Caki2 (cell line): ENCODE measurements around the gene EEF2K. TPM values are rescaled to one million over a fixed set of nuclear protein-coding genes. Genes with fewer than 3 reads are reported as not detected.

Source experiments
- DNase-seq: peaks from one replicate; pipeline ENCODE4 v3.0.0-alpha.2; 2015; ENCODE audit warnings: low read depth
- in situ Hi-C: cut with HindIII; loops from 2 replicates; pipeline ENCODE4 v1.10.0; 2016; ENCODE audit warnings: low sequenced_read_pairs, low pct_unique_long_range_greater_than_20kb, mixed read lengths
- total RNA-seq: library from RNA; depleted of rRNA; stranded (reverse); fragments of >200 nt; shearing (Covaris generic); gene quantifications from 2 replicates; pipeline ENCODE4 v1.2.3, GENCODE V29; 2014; ENCODE audit warnings: low replicate concordance

The EEF2K gene
- total RNA-seq, 1 experiment from 2014 or later = 16.2 TPM

DNA sequence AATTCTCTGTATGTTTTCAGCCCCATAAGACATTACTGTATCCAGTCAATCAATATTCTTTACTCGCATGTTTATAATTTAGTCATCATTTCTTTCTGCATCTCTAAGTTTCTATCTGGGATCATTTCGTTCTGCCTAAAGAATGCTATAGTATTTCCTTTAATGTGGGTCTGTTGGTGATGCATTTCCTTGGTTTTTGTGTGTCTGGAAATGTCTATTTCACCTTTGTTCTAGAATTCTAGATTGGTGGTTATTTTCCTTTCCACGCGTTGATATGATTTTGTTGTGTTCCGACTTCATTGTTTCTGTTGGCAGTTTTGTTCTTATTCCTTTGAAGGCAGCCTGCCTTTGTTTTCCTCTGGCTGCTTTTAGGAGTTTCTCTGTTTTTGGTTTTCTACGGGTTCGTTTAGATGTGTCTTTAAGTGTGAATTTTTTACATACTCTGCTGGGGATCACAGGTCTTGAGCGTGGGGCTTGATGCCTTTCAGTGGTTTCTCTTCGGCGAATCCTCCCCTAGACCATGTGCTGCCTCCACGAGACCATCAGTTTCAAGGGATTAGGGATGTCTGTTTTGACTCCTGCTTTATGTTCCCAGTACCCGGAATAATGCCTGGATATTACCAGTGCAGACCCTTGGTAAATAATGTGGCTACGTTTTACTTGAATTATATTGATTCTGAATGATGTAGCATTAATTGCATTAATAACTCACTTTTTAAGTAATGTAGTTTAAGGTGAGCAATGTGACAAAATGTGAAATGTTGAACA, 114.7 kb downstream of the EEF2K start:
- in situ Hi-C loops = no loop called here
- no peak for DNase-seq

DNA sequence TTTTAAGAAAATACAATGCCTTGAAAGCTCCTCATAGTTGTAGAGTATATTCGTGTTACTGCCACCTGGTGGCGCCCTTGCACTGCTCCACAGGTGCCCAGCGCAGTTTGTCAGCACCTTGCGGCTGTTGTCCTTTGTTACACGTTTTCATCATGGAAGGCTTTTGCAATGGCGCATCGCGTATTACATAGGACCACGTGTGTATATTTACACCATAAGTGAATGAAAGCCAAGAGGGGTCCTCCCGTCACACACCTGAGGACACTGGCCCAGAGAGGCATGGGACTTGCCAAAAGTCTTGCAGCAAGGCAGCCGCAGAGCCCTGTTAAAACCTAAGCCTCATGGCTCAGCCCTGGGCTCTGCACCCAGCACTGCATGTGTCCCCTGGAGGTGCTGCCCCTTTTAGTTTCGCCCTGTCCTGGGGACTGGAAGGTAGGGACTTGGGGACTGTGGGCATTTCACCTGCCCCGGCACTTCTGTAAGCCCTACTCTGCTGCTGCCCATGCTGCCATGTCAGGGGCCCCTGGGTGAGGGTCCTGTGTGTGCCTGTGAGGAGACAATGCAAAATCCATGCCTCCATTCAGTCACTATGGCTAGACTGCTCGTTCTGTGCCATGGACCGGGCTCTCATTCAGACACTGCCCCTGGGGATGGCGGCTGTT, 115.4 kb downstream of the EEF2K start:
- DNase-seq = peak; percentile 59
- in situ Hi-C loops = no loop called here

- in situ Hi-C loops = no loop called here
Observed at GRCh38 chr16:22322021-22322471, 116.0 kb downstream of the EEF2K start.

GRCh38 chr16:22322741-22323140, 116.7 kb downstream of the EEF2K start:
- no peak for DNase-seq
- in situ Hi-C loops = no loop called here

More at GRCh38 chr16:22322021-22322471, 116.0 kb downstream of the EEF2K start:
- no peak for DNase-seq

DNA sequence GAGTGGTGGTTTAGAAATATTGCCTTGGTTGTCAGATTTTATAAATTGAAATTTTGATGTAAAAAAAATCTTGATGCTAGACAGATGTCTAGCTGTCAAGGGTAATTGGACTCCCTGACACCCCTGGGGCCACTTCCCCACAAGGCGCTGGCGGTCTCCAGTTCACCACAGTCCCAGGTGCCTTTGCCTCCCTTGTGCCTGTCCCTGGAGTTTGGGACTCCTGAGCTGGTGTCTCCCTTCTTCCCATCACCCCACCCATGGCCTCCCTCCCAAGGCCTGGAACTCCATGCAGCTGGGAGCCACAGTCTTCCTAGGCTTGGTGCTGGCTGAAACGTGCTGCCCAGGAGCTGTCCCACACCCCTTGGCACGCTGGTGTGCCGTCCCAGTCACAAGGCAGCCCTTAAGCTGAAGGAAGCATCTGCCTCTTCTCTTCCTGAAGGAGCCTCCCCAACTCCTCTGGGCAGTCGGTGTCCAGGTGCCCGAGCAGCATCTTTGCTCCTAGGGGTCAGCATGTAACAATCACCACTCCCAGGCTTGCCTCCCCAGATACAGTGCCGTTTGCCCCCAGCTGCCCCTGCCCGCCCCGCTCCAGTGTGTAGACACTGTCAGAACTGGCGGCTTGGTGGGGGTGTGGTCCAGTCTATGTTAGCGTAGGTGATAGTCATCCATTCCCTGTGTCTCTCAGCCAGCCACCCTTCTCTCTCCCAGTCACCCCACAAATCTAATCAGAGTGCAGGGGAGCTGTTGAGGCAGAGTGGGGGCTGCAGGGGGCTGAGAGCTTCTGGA, 117.3 kb downstream of the EEF2K start:
- no peak for DNase-seq
- in situ Hi-C loops = no loop called here

- DNase-seq = no peak
- in situ Hi-C loops = no loop called here
Observed at GRCh38 chr16:22323959-22324786, 118.1 kb downstream of the EEF2K start.

GRCh38 chr16:22324787-22325597, 118.9 kb downstream of the EEF2K start:
- no peak for DNase-seq
- in situ Hi-C loops = no loop called here

DNA sequence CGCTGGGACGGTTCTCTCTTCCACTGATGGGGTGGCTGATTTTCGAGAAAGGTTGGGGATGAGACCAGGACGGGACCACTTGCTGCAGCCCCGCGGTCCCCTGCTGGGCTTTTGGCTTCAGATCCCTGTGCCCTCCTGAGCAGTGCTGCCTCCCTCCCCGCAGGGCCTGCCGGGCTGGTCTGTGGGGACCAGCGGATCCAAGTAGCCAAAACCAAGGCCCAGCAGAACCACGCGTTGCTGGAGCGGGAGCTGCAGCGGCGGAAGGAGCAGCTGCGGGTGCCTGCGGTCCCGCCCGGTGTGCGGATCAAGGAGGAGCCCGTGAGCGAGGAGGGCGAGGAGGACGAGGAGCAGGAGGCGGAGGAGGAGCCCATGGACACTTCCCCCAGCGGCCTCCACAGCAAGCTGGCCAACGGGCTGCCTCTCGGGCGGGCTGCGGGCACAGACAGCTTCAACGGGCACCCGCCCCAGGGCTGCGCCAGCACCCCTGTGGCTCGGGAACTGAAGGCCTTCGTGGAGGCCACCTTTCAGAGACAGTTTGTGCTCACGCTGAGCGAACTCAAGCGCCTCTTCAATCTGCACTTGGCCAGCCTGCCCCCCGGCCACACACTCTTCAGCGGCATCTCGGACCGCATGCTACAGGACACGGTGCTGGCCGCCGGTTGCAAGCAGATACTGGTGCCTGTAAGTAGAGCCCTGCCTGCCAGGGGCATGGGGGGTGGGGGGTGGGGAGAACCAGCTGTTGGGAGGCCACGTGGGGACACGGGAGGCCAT, 119.7 kb downstream of the EEF2K start:
- no peak for DNase-seq
- in situ Hi-C loops = no loop called here

GRCh38 chr16:22326369-22326652, 120.2 kb downstream of the EEF2K start:
- DNase-seq = no peak
- in situ Hi-C loops = no loop called here

GRCh38 chr16:22326771-22327445, 120.8 kb downstream of the EEF2K start:
- in situ Hi-C loops = no loop called here

GRCh38 chr16:22327446-22327775, 121.3 kb downstream of the EEF2K start:
- DNase-seq = no peak
- in situ Hi-C loops = no loop called here

More at GRCh38 chr16:22326771-22327445, 120.8 kb downstream of the EEF2K start:
- no peak for DNase-seq

DNA sequence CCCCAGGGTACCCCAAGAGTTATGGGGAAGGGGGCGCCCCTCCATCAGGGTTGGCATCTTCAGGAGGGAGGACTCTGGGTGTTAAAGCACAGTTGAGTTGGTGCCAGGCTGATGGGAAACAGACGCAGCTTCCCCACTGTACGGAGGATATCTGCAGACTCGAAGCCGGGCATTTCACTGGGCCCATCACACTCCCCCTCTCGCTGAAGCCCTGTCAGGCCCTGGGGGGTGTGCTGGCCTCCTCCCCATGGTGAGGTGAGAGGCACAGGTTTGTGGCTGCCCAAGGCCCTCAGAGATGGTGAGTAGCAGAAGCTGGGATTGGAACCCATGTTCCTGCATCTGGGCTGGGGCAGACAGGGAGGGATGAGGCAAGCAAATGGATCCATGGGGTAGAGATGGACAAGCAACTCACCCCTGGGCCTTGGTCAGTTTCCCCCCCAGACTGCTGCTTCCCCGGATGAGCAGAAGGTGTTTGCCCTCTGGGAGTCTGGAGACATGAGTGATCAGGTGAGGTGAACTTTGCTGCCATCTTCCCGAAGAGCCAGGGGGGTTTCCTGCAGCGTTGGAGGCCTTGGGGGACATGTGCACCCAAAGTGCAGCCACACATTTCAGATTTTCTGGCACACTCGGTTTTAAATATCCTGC, 122.1 kb downstream of the EEF2K start:
- in situ Hi-C loops = no loop called here
- no peak for DNase-seq

DNA sequence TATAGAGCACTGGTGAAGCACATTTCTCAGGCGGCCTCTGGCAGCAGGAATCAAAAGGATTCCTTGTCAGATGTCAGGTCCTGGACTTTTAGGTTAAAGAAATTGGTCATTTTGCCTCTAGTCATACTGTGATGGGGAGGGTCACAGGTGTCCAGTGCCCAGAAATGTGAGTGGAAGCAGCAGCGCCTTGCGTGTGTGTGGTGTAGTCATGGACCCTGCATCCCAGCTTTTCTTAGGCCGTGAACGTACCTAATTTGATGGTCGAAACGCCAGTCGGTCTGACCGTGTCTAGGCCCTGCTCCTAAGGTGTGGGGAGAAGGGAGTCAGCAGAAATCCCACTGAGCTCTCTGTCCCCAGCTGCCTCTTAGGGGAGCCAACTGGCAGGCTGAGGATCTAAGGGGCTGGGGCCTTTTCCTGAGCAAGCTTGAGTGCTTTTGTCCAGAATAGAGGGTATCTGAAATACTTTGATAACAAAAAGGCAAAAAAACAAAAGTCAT, 123.2 kb downstream of the EEF2K start:
- no peak for DNase-seq
- in situ Hi-C loops = no loop called here

DNA sequence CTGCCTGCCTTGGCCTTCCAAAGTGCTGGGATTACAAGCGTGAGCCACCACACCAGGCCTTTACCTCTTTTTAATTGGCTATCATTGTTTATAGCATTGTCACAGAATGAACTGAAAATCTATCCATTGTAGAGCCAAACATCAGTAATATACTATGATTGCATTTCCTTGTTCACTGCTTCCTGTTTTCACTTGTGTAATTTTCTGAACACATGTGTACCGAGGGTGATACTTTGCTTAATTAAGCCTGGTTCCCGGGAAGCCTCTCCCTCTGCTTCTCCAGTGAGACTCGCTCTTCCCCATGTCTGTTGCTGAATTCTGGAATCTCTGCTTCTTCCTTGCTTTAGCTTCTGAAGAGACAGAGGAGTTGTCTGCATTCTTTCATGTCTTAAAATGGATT, 124.2 kb downstream of the EEF2K start:
- in situ Hi-C loops = no loop called here
- DNase-seq = no peak

DNA sequence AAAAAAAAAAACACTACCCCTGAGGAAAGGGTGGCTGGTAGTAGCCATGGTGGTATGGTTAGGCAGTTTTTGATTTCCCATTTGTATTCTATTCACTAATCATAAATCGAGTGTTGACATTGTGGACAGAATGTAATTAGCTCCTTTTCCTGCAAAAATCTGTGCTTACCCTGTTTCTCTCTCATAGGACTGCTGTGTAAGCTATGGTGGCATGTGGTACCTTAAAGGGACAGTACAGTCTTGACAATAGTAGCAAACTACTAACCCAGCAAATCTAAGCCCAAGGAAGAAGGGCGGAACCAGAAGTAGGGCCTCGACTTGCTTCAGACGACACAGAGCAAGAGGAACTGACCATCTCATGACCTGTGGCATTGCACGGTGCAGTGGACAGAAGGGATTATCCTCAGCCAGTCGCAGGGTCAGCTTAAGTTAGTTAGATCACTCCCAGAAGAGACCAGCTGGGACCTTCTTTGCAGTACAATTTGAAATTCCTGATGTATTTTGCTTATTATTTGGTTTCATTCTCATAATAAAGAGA, 127.4 kb downstream of the EEF2K start:
- in situ Hi-C loops = no loop called here
- DNase-seq = no peak
